Measurements from ENCODE around the gene TTBK2.
A peak's percentile ranks its signal among the peaks of the same experiment; 100 is the strongest.

TTBK2 gene

GRCh38 chr15:42735382-42736165 is 185.0 kb downstream of the TTBK2 start:
- Histone ChIP-seq H3K14ac (ENCODE audit: low read length) (no peak overlapping the region), H3K4me1 (ENCODE audit: control insufficient read depth in 1 of 2, insufficient read depth in 2 of 2, low read length in 2 of 2) (peaks cover 4 to 6% of the 10 kb centered on the region in 2 experiments), H3K36me3 (ENCODE audit: control insufficient read depth in 1 of 2, insufficient read depth in 2 of 2, low read length in 2 of 2) (peaks cover 41 to 45% of the 10 kb centered on the region in 2 experiments), H3K4me3 (ENCODE audit: low read depth, low read length) (peak overlapping the region; percentile 96), H2BK12ac (ENCODE audit: low read length) (no peak overlapping the region), H3K79me1 (ENCODE audit: low read length) (peaks cover 7% of the 10 kb centered on the region), H4K8ac (ENCODE audit: low read depth, low read length) (no peak overlapping the region), H3K27me3 (ENCODE audit: insufficient read depth, low read length) (no peaks in the 10 kb centered on the region), H2AFZ (ENCODE audit: insufficient read depth, low read length, poor library complexity) (no peak overlapping the region), H3K23ac (ENCODE audit: low read length) (no peak overlapping the region), H3K9me3 (ENCODE audit: insufficient read depth, low read depth, low read length) (no peaks in the 10 kb centered on the region), H3K27ac (ENCODE audit: low read depth, low read length) (no peak overlapping the region), H4K12ac (ENCODE audit: low read depth, low read length) (no peak overlapping the region), H3K79me2 (ENCODE audit: control insufficient read depth, insufficient read depth, low read length, poor library complexity) (peaks cover 5% of the 10 kb centered on the region), H2BK5ac (ENCODE audit: low read depth, low read length, poor library complexity) (no peak overlapping the region), H3K4ac (ENCODE audit: low read depth, low read length) (peak overlapping the region; percentile 15), H3K4me2 (ENCODE audit: low read length) (peak overlapping the region; percentile 91), H2BK120ac (ENCODE audit: insufficient read depth, low read length, poor library complexity) (no peak overlapping the region), H3K18ac (ENCODE audit: low read length) (no peak overlapping the region), H2AK5ac (ENCODE audit: low read length) (no peak overlapping the region), H4K91ac (ENCODE audit: low read depth, low read length) (no peak overlapping the region), H3K9ac (ENCODE audit: low read length) (peak overlapping the region; percentile 85)
- WGBS (ENCODE audit: extremely low coverage, insufficient coverage, insufficient read length): no CpG with 5 or more reads among the region's 19 CpGs
- DNase-seq: no peak

GRCh38 chr15:42734076-42734672 is 186.4 kb downstream of the TTBK2 start:
- no CpG with 5 or more reads among the region's 6 CpGs for WGBS (ENCODE audit: extremely low coverage, insufficient coverage, insufficient read length)
- H3K18ac ChIP-seq (ENCODE audit: low read length): no peak overlapping the region

GRCh38 chr15:42733027-42733426 is 187.6 kb downstream of the TTBK2 start:
- H3K79me2 ChIP-seq (ENCODE audit: control insufficient read depth, insufficient read depth, low read length, poor library complexity): peaks cover 5% of the 10 kb centered on the region
- H2BK120ac ChIP-seq (ENCODE audit: insufficient read depth, low read length, poor library complexity): no peak overlapping the region
- no peak overlapping the region for H3K18ac ChIP-seq (ENCODE audit: low read length)
- H3K23ac ChIP-seq (ENCODE audit: low read length): no peak overlapping the region
- no peak overlapping the region for H3K4ac ChIP-seq (ENCODE audit: low read depth, low read length)
- no peak overlapping the region for H4K12ac ChIP-seq (ENCODE audit: low read depth, low read length)
- H2BK5ac ChIP-seq (ENCODE audit: low read depth, low read length, poor library complexity): no peak overlapping the region
- no peak overlapping the region for H2AFZ ChIP-seq (ENCODE audit: insufficient read depth, low read length, poor library complexity)
- no peak overlapping the region for H3K27ac ChIP-seq (ENCODE audit: low read depth, low read length)
- no peak overlapping the region for H3K4me2 ChIP-seq (ENCODE audit: low read length)
- H3K9me3 ChIP-seq (ENCODE audit: insufficient read depth, low read depth, low read length): no peaks in the 10 kb centered on the region
- WGBS (ENCODE audit: extremely low coverage, insufficient coverage, insufficient read length): no CpG with 5 or more reads among the region's 11 CpGs
- H2BK12ac ChIP-seq (ENCODE audit: low read length): no peak overlapping the region
- DNase-seq: no peak
- no peak overlapping the region for H2AK5ac ChIP-seq (ENCODE audit: low read length)
- peaks cover 7% of the 10 kb centered on the region for H3K79me1 ChIP-seq (ENCODE audit: low read length)
- no peak overlapping the region for H4K8ac ChIP-seq (ENCODE audit: low read depth, low read length)
- no peak overlapping the region for H4K91ac ChIP-seq (ENCODE audit: low read depth, low read length)
- no peak overlapping the region for H3K9ac ChIP-seq (ENCODE audit: low read length)
- no peak overlapping the region for H3K4me3 ChIP-seq (ENCODE audit: low read depth, low read length)
- H3K4me1 ChIP-seq (ENCODE audit: control insufficient read depth in 1 of 2, insufficient read depth in 2 of 2, low read length in 2 of 2): peaks cover 4 to 6% of the 10 kb centered on the region in 2 experiments
- peaks cover 64 to 70% of the 10 kb centered on the region in 2 experiments for H3K36me3 ChIP-seq (ENCODE audit: control insufficient read depth in 1 of 2, insufficient read depth in 2 of 2, low read length in 2 of 2)
- no peaks in the 10 kb centered on the region for H3K27me3 ChIP-seq (ENCODE audit: insufficient read depth, low read length)
- no peak overlapping the region for H3K14ac ChIP-seq (ENCODE audit: low read length)

More at GRCh38 chr15:42734076-42734672, 186.4 kb downstream of the TTBK2 start:
- Histone ChIP-seq H4K8ac (ENCODE audit: low read depth, low read length) (no peak overlapping the region), H3K4me2 (ENCODE audit: low read length) (no peak overlapping the region), H3K79me1 (ENCODE audit: low read length) (peaks cover 7% of the 10 kb centered on the region), H2BK5ac (ENCODE audit: low read depth, low read length, poor library complexity) (no peak overlapping the region), H2BK120ac (ENCODE audit: insufficient read depth, low read length, poor library complexity) (no peak overlapping the region), H2BK12ac (ENCODE audit: low read length) (no peak overlapping the region), H3K9ac (ENCODE audit: low read length) (peak overlapping the region; percentile 5), H3K4me3 (ENCODE audit: low read depth, low read length) (no peak overlapping the region), H3K27ac (ENCODE audit: low read depth, low read length) (no peak overlapping the region), H3K4me1 (ENCODE audit: control insufficient read depth in 1 of 2, insufficient read depth in 2 of 2, low read length in 2 of 2) (peaks cover 4 to 6% of the 10 kb centered on the region in 2 experiments), H3K79me2 (ENCODE audit: control insufficient read depth, insufficient read depth, low read length, poor library complexity) (peaks cover 5% of the 10 kb centered on the region), H3K9me3 (ENCODE audit: insufficient read depth, low read depth, low read length) (no peaks in the 10 kb centered on the region), H2AFZ (ENCODE audit: insufficient read depth, low read length, poor library complexity) (no peak overlapping the region), H2AK5ac (ENCODE audit: low read length) (no peak overlapping the region), H3K23ac (ENCODE audit: low read length) (no peak overlapping the region), H3K14ac (ENCODE audit: low read length) (no peak overlapping the region), H3K27me3 (ENCODE audit: insufficient read depth, low read length) (no peaks in the 10 kb centered on the region), H4K91ac (ENCODE audit: low read depth, low read length) (no peak overlapping the region), H3K36me3 (ENCODE audit: control insufficient read depth in 1 of 2, insufficient read depth in 2 of 2, low read length in 2 of 2) (peaks cover 54 to 59% of the 10 kb centered on the region in 2 experiments), H3K4ac (ENCODE audit: low read depth, low read length) (no peak overlapping the region), H4K12ac (ENCODE audit: low read depth, low read length) (no peak overlapping the region)
- no peak for DNase-seq

GRCh38 chr15:42732095-42732827 is 188.3 kb downstream of the TTBK2 start:
- no peak overlapping the region for H2BK120ac ChIP-seq (ENCODE audit: insufficient read depth, low read length, poor library complexity)

More at GRCh38 chr15:42732095-42732827, 188.3 kb downstream of the TTBK2 start:
- Histone ChIP-seq H3K79me2 (ENCODE audit: control insufficient read depth, insufficient read depth, low read length, poor library complexity) (peaks cover 5% of the 10 kb centered on the region), H4K8ac (ENCODE audit: low read depth, low read length) (no peak overlapping the region), H2AFZ (ENCODE audit: insufficient read depth, low read length, poor library complexity) (no peak overlapping the region), H3K4me3 (ENCODE audit: low read depth, low read length) (no peak overlapping the region), H3K23ac (ENCODE audit: low read length) (no peak overlapping the region), H3K4me2 (ENCODE audit: low read length) (no peak overlapping the region), H2BK12ac (ENCODE audit: low read length) (no peak overlapping the region), H3K4me1 (ENCODE audit: control insufficient read depth in 1 of 2, insufficient read depth in 2 of 2, low read length in 2 of 2) (peaks cover 3 to 5% of the 10 kb centered on the region in 2 experiments), H3K27me3 (ENCODE audit: insufficient read depth, low read length) (no peaks in the 10 kb centered on the region), H4K91ac (ENCODE audit: low read depth, low read length) (no peak overlapping the region), H3K9me3 (ENCODE audit: insufficient read depth, low read depth, low read length) (no peaks in the 10 kb centered on the region), H3K27ac (ENCODE audit: low read depth, low read length) (no peak overlapping the region), H4K12ac (ENCODE audit: low read depth, low read length) (no peak overlapping the region), H3K9ac (ENCODE audit: low read length) (no peak overlapping the region), H3K18ac (ENCODE audit: low read length) (no peak overlapping the region), H2BK5ac (ENCODE audit: low read depth, low read length, poor library complexity) (no peak overlapping the region), H3K4ac (ENCODE audit: low read depth, low read length) (no peak overlapping the region), H3K36me3 (ENCODE audit: control insufficient read depth in 1 of 2, insufficient read depth in 2 of 2, low read length in 2 of 2) (peaks cover 71 to 78% of the 10 kb centered on the region in 2 experiments), H3K14ac (ENCODE audit: low read length) (no peak overlapping the region), H2AK5ac (ENCODE audit: low read length) (no peak overlapping the region), H3K79me1 (ENCODE audit: low read length) (peaks cover 6% of the 10 kb centered on the region)
- no CpG with 5 or more reads among the region's 15 CpGs for WGBS (ENCODE audit: extremely low coverage, insufficient coverage, insufficient read length)
- DNase-seq: no peak
